Measurements from ENCODE around the gene CACNA1C.

Gene CACNA1C

GRCh38 chr12:2052826-2053678 lies at the start of gene CACNA1C:
CACNA1C (plus strand) TSS chr12:2052987; CDS start chr12:2053563, 576 bp downstream.
- no peak for DNase-seq (ENCODE audit: low read depth)
- peak within 1 kb of the TSS; percentile 64 for H3K4me3 ChIP-seq (ENCODE audit: low read depth, low read length)

GRCh38 chr12:2003676-2004112 lies 49.1 kb upstream of the CACNA1C start:
- no peak for DNase-seq (ENCODE audit: low read depth)

DNA sequence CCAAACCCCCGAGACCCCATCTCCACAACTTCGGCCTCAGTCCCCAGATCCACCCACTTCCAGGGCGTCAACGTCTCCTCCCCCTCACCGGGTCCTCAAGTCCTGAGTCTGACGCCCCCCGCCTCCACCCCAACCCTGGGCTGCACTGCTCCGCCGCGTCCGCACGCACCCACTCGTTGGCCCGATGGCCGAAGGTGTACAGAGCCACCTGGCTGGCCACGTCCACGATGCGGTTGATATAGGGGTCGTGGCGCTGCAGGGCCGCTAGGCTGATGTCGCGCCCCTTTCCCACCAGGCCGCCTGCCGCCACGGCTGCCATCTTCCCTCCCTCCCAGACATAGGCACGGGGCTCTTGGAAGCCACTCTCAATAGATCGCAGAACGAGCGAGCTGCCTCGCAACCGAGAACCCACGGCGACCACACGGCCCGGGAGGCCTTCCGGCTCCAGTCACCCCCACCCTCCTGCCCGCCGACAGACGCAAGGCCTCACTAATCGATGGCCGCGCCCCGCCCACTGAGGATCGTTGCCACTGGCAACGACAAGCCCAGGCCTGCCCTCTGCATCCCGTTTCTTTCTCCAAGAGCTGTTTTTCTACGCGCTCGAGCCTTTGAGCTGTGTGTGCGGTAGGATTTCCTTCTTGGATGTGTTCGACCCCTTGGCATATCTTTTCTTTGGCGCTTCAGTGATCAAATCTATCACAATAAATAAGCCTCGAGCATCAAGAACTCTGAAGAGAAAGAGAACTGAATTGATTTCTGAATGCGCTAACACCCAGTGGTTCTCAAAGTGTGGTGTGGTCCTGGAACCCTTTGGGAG lies 48.5 kb upstream of the CACNA1C start, which contains the start of gene DCP1B:
Gene DCP1B (minus strand): TSS at position 345 of the 817 bp plus-strand sequence. CDS start 26 bp downstream, at position 319.
- peak; percentile 96 for DNase-seq (ENCODE audit: low read depth)

More at GRCh38 chr12:2003676-2004112, 49.1 kb upstream of the CACNA1C start:
- peak overlapping the region; percentile 95 for H3K4me3 ChIP-seq (ENCODE audit: low read depth, low read length)

GRCh38 chr12:2008677-2009076 lies 44.1 kb upstream of the CACNA1C start:
- no peak for DNase-seq (ENCODE audit: low read depth)
- H3K4me3 ChIP-seq (ENCODE audit: low read depth, low read length), result no peak overlapping the region

More for the DNA sequence above, 48.5 kb upstream of the CACNA1C start, which contains the start of gene DCP1B:
- peak within 1 kb of the TSS; percentile 95 for H3K4me3 ChIP-seq (ENCODE audit: low read depth, low read length)

DNA sequence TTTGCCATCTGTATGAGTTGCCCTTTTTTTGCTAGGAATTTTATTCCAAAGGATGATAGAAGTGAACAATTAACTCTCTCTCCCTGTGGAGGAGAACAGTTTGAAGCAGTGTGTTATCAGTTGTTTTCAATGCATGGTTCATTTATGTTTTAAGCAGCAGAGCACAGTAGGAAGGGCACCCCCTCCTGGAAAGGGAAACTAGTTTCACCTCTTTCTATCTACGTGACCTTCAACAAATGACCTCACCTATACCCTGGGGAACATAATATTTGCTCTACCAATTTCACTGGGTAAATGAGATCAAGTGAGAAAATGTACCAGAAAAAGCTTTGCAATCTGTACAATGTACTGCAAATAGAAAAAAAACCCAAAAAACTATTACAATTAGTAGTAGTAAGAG lies 43.2 kb upstream of the CACNA1C start:
- H3K4me3 ChIP-seq (ENCODE audit: low read depth, low read length), result no peak overlapping the region
- no peak for DNase-seq (ENCODE audit: low read depth)

DNA sequence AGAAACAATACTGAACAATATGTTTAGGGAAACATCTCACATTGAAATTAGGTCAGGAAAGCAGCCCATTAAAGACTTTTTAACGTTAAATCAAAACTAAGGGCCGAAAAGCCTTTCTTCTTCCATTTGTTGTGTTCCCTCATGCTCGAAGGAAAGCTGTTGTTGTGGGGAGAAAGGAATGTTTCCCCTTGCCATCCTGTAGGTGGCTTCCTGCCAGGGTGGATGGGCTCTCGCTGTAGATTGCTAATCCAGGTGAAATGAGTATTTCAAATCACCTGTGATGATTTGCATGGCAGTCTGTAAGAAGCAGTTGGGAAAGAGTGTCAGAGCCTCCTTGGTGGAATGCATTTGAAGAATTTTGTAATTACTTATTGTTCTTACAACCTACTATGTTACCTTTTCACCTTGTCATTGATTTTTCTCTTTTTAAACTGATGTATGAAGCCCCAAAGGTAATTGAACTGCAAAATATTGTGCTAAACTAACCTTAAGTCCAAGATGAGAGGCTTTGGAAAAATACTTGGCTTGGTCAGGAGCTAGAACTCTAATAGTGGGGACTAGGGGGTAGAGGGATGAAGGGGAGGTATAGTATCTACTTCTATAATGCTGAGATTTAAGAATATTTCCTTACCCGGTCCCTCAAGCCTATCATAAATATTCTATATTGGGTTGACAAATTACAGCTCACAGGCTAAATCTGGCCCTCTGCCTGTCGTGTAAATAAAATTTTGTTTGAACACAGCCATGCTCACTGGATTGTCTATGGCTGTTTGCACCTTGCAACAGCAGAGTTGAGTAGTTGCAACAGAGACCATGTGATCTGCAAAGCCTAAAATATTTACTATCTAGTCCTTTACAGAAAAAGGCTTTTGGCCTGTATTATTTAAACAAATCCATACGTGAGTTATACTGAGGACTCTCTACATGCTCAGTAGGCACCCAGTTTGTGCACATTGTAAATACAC lies 40.9 kb upstream of the CACNA1C start:
- DNase-seq (ENCODE audit: low read depth), result no peak
- H3K4me3 ChIP-seq (ENCODE audit: low read depth, low read length), result no peak overlapping the region

GRCh38 chr12:2013086-2013485 lies 39.7 kb upstream of the CACNA1C start:
- H3K4me3 ChIP-seq (ENCODE audit: low read depth, low read length), result no peak overlapping the region
- DNase-seq (ENCODE audit: low read depth), result no peak

- DNase-seq (ENCODE audit: low read depth), result no peak
- no peak overlapping the region for H3K4me3 ChIP-seq (ENCODE audit: low read depth, low read length)
Observed at GRCh38 chr12:2013527-2014223, 39.1 kb upstream of the CACNA1C start.

DNA sequence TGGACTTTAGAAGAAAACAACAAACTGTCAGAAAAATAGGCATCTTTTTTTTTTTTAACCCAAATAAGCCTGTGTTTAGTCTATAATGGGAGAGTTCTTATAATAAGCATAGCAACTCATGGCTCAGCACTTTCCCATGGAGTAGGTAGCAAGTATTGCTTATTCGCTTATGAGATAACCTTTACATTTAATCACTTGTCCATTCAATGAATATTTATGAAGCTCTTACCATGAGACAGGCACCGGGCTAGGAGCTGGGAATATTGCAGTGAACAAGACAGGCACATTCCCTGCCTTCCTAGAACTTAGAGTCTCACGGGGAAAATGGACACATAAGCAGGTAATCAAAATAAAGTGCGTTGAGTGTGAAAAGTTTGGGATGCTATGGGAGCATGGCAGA lies 38.6 kb upstream of the CACNA1C start:
- no peak for DNase-seq (ENCODE audit: low read depth)

GRCh38 chr12:2016862-2017545 lies 35.8 kb upstream of the CACNA1C start:
- no peak for DNase-seq (ENCODE audit: low read depth)
- H3K4me3 ChIP-seq (ENCODE audit: low read depth, low read length), result no peak overlapping the region

More for the DNA sequence above, 38.6 kb upstream of the CACNA1C start:
- H3K4me3 ChIP-seq (ENCODE audit: low read depth, low read length), result no peak overlapping the region

DNA sequence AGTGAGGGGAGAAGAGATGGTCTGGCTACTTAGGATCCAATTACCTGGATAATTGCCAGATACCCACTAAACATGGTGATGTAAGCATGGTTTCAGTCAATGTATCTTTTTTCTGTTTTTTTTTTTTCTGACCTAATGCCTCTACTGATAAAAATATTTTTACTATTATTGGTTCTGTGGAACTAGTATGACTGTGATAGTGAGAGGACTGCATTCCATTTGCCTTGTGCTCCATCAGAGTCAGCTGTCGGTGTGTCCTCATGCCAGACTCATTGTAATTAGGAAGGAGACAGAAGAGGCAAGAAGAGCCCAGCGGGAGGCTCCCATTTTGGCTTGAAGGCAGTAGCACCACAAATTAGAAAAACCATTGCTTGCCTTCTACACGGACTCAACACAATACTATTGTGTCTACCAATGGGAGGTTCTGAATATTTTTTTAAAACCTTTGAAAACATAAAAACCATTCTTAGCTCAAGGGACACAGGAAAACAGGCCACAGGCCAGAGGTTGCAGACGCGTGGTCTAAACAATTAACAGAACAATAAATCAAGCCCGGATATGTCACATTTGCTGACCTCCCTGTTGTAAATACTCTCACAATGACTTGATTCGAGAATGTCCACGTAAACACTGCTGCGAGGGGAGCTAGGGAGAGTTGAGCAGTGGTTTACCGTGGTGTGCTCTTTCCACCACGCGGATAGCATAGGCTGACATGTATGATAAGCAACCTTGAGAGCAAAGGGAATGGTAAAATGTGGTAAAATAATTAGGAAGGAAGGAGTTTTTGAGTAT lies 35.0 kb upstream of the CACNA1C start:
- no peak overlapping the region for H3K4me3 ChIP-seq (ENCODE audit: low read depth, low read length)
- no peak for DNase-seq (ENCODE audit: low read depth)

- no peak overlapping the region for H3K4me3 ChIP-seq (ENCODE audit: low read depth, low read length)
- DNase-seq (ENCODE audit: low read depth), result no peak
Observed at GRCh38 chr12:2018391-2018790, 34.4 kb upstream of the CACNA1C start.

DNA sequence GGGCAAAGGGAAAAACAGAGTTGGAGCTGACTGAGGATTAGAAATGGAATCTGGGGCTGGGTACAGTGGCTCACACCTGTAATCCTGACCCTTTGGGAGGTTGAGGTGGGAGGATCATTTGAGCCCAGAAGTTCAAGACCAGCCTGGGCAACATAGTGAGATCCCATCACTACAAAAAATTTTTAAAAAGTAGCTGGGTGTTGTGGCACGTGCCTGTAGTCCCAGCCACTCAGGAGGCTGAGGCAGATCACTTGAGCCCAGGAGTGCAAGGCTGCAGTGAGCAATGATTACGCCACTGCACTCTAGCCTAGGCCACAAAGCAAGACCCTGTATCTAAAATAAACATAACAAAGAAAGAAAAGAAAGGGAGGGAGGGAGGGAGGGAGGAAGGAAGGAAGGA lies 33.7 kb upstream of the CACNA1C start:
- no peak for DNase-seq (ENCODE audit: low read depth)
- no peak overlapping the region for H3K4me3 ChIP-seq (ENCODE audit: low read depth, low read length)

DNA sequence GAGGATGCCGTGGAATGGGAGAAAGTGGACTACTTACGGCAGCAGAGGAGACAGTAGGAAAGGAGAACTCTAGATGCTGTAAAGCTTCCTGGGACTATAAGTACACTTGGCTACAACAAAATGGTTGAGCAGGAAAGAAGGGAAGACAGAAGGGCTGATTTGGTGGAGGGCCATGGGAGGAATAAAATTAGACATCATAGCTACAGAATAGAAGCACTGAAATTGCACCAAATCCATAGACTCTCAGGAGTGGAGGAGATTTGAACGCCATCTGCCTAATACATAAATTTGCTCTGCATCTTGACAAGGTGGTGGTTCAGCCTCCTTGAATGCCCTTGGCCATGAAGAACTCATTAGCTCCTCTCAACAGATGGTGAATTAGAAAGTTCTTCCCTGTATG lies 32.3 kb upstream of the CACNA1C start:
- no peak overlapping the region for H3K4me3 ChIP-seq (ENCODE audit: low read depth, low read length)
- no peak for DNase-seq (ENCODE audit: low read depth)

GRCh38 chr12:2023365-2023764 lies 29.4 kb upstream of the CACNA1C start:
- H3K4me3 ChIP-seq (ENCODE audit: low read depth, low read length), result no peak overlapping the region
- no peak for DNase-seq (ENCODE audit: low read depth)

GRCh38 chr12:2027351-2027750 lies 25.4 kb upstream of the CACNA1C start:
- DNase-seq (ENCODE audit: low read depth), result no peak

GRCh38 chr12:2029851-2030250 lies 22.9 kb upstream of the CACNA1C start:
- DNase-seq (ENCODE audit: low read depth), result no peak

More at GRCh38 chr12:2027351-2027750, 25.4 kb upstream of the CACNA1C start:
- H3K4me3 ChIP-seq (ENCODE audit: low read depth, low read length), result no peak overlapping the region

More at GRCh38 chr12:2029851-2030250, 22.9 kb upstream of the CACNA1C start:
- H3K4me3 ChIP-seq (ENCODE audit: low read depth, low read length), result no peak overlapping the region

Measured in skeletal muscle cell (primary cell).